Caco-2 (cell line): Measurements from ENCODE around the gene PEX16. TPM values are rescaled to one million over a fixed set of nuclear protein-coding genes. Genes with fewer than 3 reads are reported as not detected.

ENCODE experiments used
- BruUV-seq: library from RNA; stranded (reverse); fragments of 400-500 nt; replicated peaks from 2 replicates; lab custom pipeline; 2021; lab: Mats Ljungman, UMichigan
- CTCF ChIA-PET: fragments of 300-600 bp; sonication (Branson Sonifier 250); formaldehyde crosslinking; loops from one replicate; lab custom pipeline; 2022; ENCODE audit warnings: antibody characterized with exemption; lab: Charles Lee
- POLR2A ChIA-PET: fragments of 300-600 bp; sonication (Branson Sonifier 250); formaldehyde crosslinking; loops from one replicate; lab custom pipeline; 2022; ENCODE audit warnings: antibody characterized with exemption; lab: Charles Lee
- DNase-seq, 2 experiments: peaks; one replicate each; pipeline versions ENCODE4 v3.0.0 to v3.0.0-alpha.2; 2020 to 2022
- H3K27me3 ChIP-seq: replicated peaks from 2 replicates; pipeline ENCODE4 v1.6.0; 2011; ENCODE audit warnings: low read length; ENCODE audit not compliant: control insufficient read depth, insufficient read depth
- H3K36me3 ChIP-seq: 2 replicates; pipeline ENCODE4 v1.5.1; 2011; ENCODE audit warnings: low read length; ENCODE audit not compliant: control insufficient read depth, insufficient read depth
- H3K4me1 ChIP-seq: fragments of 250-450 bp; sonication (Bioruptor Pico); 2 replicates; pipeline ENCODE4 v1.5.1; 2020; ENCODE audit warnings: mild to moderate bottlenecking
- H3K4me3 ChIP-seq: 2 replicates; pipeline ENCODE4 v1.5.1; 2011; ENCODE audit warnings: low read depth, mild to moderate bottlenecking, control low read depth, low read length
- H3K9me3 ChIP-seq: fragments of 250-450 bp; sonication (Bioruptor Pico); 2 replicates; pipeline ENCODE4 v1.5.1; 2020; ENCODE audit warnings: mild to moderate bottlenecking, moderate library complexity
- H3K27ac Mint-ChIP-seq: one replicate; pipeline ENCODE4 v1.8.0; 2022; ENCODE audit warnings: mixed read lengths; ENCODE audit not compliant: unreplicated experiment
- H3K27me3 Mint-ChIP-seq: one replicate; pipeline ENCODE4 v1.8.0; 2022; ENCODE audit warnings: mixed read lengths; ENCODE audit not compliant: insufficient read depth, unreplicated experiment
- H3K36me3 Mint-ChIP-seq: one replicate; pipeline ENCODE4 v1.8.0; 2022; ENCODE audit warnings: mild to moderate bottlenecking, mixed read lengths; ENCODE audit not compliant: insufficient read depth, unreplicated experiment
- H3K4me1 Mint-ChIP-seq: one replicate; pipeline ENCODE4 v1.8.0; 2022; ENCODE audit warnings: low read depth, mixed read lengths; ENCODE audit not compliant: unreplicated experiment
- H3K4me3 Mint-ChIP-seq: one replicate; pipeline ENCODE4 v1.8.0; 2022; ENCODE audit warnings: mild to moderate bottlenecking, moderate library complexity, mixed read lengths; ENCODE audit not compliant: unreplicated experiment
- H3K9me3 Mint-ChIP-seq: one replicate; pipeline ENCODE4 v1.8.0; 2022; ENCODE audit warnings: mixed read lengths; ENCODE audit not compliant: unreplicated experiment
- CTCF ChIP-seq, 2 experiments: fragments of 200-600 bp in 1 of 2; IDR thresholded peaks; 1 replicate in 1 of 2; 2 replicates in 1 of 2; pipeline versions ENCODE4 v1.5.1 to v1.8.0; 2011 to 2022; ENCODE audit warnings: antibody characterized with exemption in 1 of 2, control low read depth in 1 of 2, inconsistent platforms in 1 of 2, low read depth in 1 of 2, low read length in 1 of 2, mild to moderate bottlenecking in 1 of 2, moderate library complexity in 1 of 2; ENCODE audit not compliant: insufficient read depth in 1 of 2, severe bottlenecking in 1 of 2, unreplicated experiment in 1 of 2
- intact Hi-C: fragments of 100-400 bp; cut with micrococcal nuclease; formaldehyde crosslinking; loops from one replicate; pipeline ENCODE4 v1.10.0; 2022; ENCODE audit not compliant: unreplicated experiment
- total RNA-seq: library from RNA; stranded (reverse); gene quantifications from 2 replicates; pipeline ENCODE4 v1.2.3, GENCODE V29; 2022

PEX16 gene
- total RNA-seq, 1 experiment from 2014 or later = 41.4 TPM

DNA sequence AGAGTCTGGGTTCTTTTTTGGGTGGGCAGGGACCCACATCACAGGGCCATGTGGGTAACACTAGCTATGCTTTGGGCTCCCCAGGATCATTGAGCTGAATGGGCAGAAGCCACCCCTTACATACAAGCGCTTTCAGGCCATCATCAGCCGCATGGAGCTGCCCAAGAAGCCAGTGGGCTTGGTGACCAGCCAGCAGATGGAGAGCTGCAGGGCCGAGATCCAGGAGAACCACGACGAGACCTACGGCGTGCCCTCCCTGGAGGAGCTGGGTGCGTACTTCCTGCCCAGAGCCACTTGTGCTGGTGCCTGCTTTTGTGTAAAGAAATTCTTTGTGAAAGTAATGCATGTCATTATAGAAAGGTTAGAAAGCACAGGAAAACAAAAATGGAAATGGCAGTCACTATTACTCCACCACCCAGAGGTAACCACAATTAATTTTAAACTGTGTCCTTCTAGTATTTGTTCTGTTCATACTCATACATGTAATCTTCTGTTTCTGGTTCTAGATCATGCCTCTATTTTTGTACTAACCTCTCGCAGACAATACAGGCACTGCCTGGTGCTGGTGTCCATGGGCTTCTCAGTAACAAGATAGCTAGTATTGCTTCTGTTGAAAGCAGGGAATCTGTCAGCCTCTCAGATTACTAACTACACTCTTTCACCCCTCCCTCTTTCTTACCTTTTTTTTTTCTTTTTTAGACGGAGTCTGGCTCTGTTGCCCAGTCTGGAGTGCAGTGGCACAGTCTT lies 56.7 kb downstream of the PEX16 start:
- POLR2A ChIA-PET = no interaction called here

GRCh38 chr11:45860348-45860747 lies 57.3 kb downstream of the PEX16 start:
- H3K36me3 Mint-ChIP-seq = peaks cover 33% of the 10 kb centered on the region
- no peaks in the 10 kb centered on the region for H3K9me3 Mint-ChIP-seq
- no peak overlapping the region for H3K4me3 Mint-ChIP-seq
- H3K4me1 Mint-ChIP-seq = no peaks in the 10 kb centered on the region
- H3K4me3 ChIP-seq = no peak overlapping the region
- no peak for TF ChIP-seq CTCF (IDR thresholded peaks at IDR 0.05; ENCODE audit: insufficient read depth in 1 of 2, low read depth in 1 of 2, low read length in 1 of 2, severe bottlenecking in 1 of 2, unreplicated experiment in 1 of 2)
- no TSS peak for BruUV-seq
- no peaks in the 10 kb centered on the region for H3K27me3 ChIP-seq
- no peak overlapping the region for H3K27ac Mint-ChIP-seq
- DNase-seq = no peak
- no peaks in the 10 kb centered on the region for H3K4me1 ChIP-seq
- intact Hi-C loops = no loop called here
- H3K36me3 ChIP-seq = peaks cover 13% of the 10 kb centered on the region
- H3K9me3 ChIP-seq = no peaks in the 10 kb centered on the region
- no peaks in the 10 kb centered on the region for H3K27me3 Mint-ChIP-seq
- ChIA-PET POLR2A (no interaction called here), CTCF (interaction anchor here (1.0 kb wide), 1 partner anchor 13 kb away, joined by 4 read pairs; the partner anchor contains the start of gene CRY2)

More for the DNA sequence above, 56.7 kb downstream of the PEX16 start:
- H3K27ac Mint-ChIP-seq = no peak overlapping the region
- DNase-seq = no peak
- H3K4me3 Mint-ChIP-seq = no peak overlapping the region
- Histone ChIP-seq H3K9me3 (no peaks in the 10 kb centered on the region), H3K4me1 (no peaks in the 10 kb centered on the region), H3K4me3 (no peak overlapping the region), H3K27me3 (no peaks in the 10 kb centered on the region), H3K36me3 (peaks cover 11% of the 10 kb centered on the region)
- no peaks in the 10 kb centered on the region for H3K4me1 Mint-ChIP-seq
- TF ChIP-seq CTCF (IDR thresholded peaks at IDR 0.05; ENCODE audit: insufficient read depth in 1 of 2, low read depth in 1 of 2, low read length in 1 of 2, severe bottlenecking in 1 of 2, unreplicated experiment in 1 of 2) = no peak
- H3K27me3 Mint-ChIP-seq = no peaks in the 10 kb centered on the region
- no TSS peak for BruUV-seq
- intact Hi-C loops = no loop called here
- CTCF ChIA-PET = no interaction called here
- peaks cover 32% of the 10 kb centered on the region for H3K36me3 Mint-ChIP-seq
- no peaks in the 10 kb centered on the region for H3K9me3 Mint-ChIP-seq

Other genes with a start within 250 kb of the PEX16 start
- gene SLC35C1, start 112.7 kb downstream of the PEX16 start, total RNA-seq = 14.0 and 15.1 TPM in 2 replicates
- 28.5 and 31.6 TPM in 2 replicates for gene CRY2, start 70.4 kb downstream of the PEX16 start, total RNA-seq
- gene MAPK8IP1, start 32.2 kb downstream of the PEX16 start, total RNA-seq = 8.2 and 8.5 TPM in 2 replicates
- gene FREY1, start 10.6 kb downstream of the PEX16 start, total RNA-seq = 1.2 and 1.3 TPM in 2 replicates
- 62.3 and 67.4 TPM in 2 replicates for gene LARGE2, start 4.8 kb upstream of the PEX16 start, total RNA-seq
- 20.0 and 21.8 TPM in 2 replicates for gene PHF21A, start 203.6 kb upstream of the PEX16 start, total RNA-seq